Measurements from ENCODE around the gene MAP2.

The MAP2 gene

DNA sequence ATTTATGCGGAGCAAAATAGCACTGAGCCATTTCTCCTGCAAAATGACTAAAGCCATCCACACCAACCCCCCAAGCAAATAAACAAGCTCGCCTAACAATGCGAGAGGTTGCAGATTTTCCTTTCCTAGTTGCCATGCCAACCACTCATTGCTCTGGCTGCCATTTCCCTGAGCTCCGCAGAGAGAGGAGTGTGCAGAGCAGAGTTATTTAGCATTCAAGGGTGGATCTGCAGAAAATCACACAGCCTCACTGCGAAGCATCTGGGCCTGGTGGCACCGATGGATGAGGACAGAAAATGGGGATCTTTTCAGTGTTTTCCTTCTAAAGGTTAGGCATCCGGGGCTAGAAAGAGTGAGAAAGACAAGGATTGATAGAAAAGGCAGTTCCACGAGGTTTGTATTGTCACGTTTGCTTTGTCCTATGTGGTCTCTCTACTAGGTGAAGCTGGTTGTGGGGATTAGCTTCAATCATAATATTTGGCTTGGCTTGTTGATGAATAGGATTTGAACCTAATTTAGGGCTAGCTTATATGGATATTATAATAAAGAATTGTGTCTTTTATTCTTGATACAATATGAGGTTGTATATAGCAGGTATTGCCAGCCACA, 237.5 kb downstream of the MAP2 start:
- no peak for DNase-seq (ENCODE audit: low spot score)

DNA sequence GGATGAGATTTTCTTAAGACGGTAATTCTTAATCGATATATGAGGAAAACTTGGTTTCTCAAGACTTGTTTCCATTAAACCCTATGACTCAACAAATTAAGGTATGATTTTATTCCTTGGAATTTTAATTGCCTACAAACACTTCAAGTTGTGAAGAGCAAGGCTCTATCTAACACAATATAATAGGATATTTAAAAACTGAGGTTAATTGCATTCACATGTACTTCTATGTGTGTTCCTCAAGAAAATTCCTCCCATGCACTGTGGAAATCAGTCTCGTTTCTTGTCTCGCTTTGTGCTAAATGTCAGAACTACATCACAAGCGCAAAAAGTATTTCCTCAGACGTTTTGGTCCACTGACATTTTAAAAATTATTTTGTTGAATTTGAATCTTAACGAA, 238.2 kb downstream of the MAP2 start:
- DNase-seq (ENCODE audit: low spot score), result no peak

DNA sequence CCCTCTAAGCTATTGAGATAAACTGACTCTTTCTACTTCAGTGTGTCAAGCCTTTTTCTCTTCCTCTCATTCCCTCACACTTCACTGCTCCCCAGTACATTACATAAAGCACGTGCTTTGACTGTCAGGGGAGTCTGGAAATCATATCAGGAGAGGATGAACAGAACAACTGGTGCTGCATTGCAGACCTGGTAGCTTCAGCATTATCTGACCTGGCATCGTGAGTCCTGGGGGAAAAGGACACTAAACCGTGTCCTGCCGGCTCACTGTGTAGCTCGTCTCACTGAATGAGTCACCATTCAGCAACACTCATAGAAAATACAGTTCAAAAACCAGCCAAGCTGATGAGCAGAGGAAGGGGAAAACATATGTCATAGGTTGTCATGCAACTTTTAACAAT, 239.3 kb downstream of the MAP2 start:
- peak; percentile 16 for DNase-seq (ENCODE audit: low spot score)

DNA sequence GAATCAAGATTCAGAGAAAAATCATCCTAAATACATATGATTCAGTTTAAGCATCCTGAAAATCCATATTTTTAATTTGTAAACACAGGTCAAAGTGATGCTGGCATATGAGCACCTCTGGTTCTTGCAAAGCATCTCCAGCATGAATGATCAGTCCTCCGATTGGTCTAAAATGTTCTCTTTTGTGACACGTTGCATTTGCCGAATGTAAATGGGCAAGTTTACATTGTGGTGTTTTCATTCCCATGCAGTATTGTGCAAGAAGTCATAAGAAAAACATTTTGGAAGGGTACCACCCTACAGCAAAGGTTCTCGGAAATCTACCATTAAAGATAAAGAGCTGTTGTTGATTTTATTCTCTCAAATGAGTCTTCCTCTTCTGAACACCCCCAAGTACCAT, 239.8 kb downstream of the MAP2 start:
- no peak for DNase-seq (ENCODE audit: low spot score)

DNA sequence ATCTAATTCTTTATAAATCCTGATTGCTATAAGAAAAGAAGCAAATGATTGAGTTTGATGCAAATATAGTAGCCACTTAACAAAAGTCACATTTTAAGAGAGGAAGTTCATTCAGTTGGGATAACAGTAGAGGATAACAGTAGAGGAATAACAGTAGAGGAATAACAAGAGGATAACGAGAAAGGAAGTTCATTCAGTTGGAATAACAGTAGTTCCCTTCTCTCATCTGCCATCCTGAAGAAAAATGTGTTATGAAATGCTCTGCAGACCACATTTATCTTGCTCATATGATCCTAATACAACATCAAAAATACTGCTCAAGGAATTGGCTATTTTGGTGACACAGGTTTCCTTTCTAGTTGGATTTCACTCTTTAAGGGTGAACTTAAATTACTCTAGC, 242.4 kb downstream of the MAP2 start:
- DNase-seq (ENCODE audit: low spot score), result no peak

DNA sequence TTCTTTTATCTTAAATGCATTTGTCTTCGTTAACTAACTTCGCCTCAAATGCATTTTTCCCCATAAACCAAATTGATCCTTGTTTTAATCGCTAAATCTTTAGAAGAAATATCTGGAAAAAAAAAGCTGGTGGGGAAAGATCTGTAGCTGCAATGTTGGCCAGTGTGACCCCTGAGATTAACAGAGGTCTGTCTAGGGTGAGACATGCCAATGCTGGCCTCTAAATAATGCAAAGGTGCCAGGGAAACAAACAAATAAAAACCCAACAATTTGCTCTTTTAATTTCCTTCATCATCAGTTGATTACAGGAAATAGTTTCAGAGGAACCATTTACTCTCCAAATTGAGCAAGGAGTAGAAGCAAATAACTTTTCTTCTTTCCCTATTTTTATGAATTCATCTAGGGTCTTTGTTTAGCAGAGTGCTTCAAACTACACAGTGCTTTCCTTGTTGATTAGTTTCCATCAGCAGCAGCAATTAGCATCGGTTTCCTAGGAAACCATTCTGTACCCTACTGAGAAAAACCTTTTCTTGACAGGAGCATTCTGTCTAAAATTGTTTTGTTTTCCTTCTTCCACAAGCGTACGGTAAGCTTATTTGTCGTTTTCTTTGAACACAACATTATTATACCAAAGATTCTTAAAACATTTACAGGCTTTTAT, 247.3 kb downstream of the MAP2 start:
- DNase-seq (ENCODE audit: low spot score), result no peak

DNA sequence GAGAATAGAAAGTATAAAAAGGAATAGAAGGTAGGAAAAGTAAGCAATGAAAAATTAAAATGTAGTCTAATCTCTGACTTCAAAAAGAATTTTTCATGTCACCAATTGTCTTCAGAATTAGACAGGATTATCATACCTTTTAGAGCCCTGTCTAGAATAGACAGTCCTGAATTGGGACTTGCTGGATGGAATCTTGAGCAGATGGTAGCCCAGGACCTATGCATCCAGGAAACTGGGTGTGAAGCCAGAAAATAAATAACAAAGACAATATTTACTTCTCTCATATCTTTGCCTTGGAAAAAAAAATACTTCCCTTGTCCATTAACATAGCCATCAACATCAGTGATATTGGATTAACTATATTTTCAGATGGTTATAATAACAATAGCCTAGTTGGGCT, 250.0 kb downstream of the MAP2 start:
- no peak for DNase-seq (ENCODE audit: low spot score)

DNA sequence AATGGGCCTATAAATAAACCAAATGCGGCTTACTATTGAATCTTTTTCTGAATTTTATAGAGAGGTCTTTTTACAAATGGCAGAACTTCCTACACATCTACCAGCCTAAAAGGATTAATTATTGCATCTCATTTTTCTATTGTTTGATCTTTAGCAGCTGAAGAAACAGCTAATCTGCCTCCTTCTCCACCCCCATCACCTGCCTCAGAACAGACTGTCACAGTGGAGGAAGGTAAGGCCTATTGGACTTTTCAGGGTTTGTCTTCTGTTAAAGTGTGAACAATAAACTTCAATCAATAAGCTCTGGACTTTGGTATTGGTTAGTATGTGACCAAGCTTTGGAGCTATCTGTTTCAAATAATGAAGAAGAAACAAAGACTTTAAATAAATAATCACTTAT, 256.7 kb downstream of the MAP2 start:
- no peak for DNase-seq (ENCODE audit: low spot score)

DNA sequence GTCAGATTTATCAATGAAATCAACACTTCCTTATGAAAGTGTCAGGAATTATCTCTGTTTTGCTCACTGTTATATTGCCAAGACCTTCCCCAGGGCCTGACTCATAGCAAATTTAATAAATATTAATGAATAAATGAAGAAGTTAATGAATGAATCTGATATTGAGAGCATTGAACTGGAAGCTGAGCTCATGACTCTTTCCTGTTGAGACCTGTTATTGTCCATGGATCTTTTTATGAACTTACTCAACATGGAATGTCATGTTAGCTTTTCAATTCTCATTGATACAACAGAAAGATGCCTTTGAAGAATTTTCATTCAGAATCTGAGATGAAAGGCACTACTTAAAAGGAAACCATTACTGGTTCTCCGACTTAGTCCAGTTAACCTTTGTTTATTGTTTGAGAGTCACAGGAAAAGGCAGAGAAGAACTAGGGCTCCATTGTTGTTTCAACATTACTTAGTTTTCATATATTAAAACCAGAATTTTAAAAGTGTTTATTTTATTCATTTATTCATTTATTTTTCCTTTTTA, 257.4 kb downstream of the MAP2 start:
- no peak for DNase-seq (ENCODE audit: low spot score)

DNA sequence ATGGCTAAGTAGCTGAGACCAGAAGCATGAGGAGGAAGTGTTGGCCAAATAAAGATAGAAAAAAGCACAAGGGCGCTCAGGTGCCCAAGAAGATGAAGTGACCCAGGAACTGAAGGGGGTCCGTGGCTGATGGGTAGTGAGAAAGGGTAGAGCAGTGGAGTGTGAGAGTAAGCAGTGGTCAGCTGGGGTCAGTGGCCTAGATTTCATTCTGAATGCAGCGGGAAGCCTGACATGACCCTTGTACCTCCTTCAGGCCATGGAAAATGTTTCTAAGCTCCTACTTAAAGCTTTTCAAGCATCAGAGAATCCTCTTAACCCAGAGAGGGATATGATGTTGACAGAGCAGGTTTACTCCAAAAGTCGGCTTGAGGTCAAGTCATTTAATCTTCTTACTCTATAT, 258.8 kb downstream of the MAP2 start:
- DNase-seq (ENCODE audit: low spot score), result no peak

DNA sequence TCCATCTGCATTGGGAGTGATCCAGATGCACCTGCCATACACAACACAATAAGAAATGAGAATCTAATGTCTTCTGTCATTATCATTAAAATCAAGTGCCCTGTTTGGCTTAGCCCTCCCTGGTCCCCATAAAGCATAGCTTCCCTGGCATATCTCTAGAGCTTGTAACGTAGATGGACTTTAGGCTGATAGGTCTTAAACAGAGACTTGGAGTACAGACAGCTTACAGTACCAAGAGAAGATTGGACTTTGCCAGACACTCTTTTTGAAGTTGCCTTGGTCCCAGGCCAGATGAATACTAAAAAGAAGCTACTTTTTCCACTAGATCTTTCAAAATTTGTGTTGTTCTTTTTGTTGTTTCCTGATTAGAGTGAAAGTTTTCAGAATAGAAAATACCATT, 261.5 kb downstream of the MAP2 start:
- DNase-seq (ENCODE audit: low spot score), result no peak

DNA sequence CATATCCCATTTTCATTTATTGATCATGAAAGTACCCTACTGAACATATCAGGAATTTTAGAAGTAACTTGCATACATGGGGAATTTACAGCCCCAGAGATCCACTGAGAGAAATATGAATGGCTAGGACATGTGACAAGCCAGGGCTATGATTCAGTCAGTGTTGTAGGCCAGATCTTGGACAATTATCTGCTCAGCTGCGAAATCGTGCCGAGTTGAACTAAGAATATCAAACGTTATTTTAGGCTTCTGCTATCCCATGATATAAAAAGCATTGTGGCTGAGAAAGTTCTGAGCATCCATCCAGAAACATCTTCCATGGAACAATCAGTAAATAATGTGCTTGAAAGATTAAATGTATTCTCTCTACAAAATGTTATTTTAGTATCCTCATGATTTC, 262.1 kb downstream of the MAP2 start:
- no peak for DNase-seq (ENCODE audit: low spot score)

DNA sequence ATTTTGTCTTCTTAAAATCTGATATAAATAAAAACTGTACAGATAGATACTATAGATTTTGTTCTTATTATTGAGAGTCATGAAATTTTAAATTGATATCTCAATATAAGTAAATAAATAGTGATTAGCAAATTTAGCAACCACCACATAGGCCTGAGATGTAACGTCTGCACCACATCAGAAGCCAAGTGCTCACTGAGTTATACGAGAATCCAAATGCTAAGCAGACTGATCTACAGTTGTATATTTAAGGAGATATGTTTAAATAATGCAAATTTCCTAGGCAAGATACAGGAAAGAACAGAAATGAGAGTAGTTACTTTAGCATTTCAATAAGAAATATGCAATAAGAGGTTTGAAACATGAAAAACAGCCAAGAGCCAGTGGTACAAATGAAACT, 262.6 kb downstream of the MAP2 start:
- no peak for DNase-seq (ENCODE audit: low spot score)

DNA sequence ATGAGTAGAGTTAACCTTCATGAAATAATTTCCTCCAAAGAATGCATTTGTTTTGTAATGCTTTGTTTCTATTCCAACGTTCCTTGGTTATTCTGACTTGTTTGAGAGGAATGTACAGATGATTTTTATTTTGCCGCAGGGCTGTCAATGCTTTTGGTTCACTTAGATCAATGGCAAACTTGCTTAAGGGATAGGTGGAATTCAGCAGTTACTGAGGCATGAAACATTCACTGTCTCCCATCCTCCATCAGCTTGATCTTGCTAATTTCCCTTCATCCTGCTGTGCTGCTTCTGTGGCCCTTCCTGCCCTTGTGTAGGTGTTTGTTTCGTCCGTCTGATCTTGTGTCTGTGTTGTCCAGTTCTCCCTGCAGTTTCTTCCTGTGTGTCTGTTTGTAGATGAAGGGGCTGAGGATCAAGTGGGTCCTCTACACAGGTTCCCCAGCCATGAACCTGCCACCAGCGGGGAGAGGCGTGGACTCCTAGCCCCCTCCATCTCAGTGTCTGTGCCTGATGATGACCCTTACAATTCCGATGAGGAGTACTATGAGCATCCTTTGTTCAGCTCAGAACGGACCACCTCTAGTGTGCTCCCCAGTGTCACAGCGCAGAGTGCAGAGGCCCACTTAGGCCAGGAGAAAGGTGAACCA, 263.6 kb downstream of the MAP2 start:
- DNase-seq (ENCODE audit: low spot score), result no peak

DNA sequence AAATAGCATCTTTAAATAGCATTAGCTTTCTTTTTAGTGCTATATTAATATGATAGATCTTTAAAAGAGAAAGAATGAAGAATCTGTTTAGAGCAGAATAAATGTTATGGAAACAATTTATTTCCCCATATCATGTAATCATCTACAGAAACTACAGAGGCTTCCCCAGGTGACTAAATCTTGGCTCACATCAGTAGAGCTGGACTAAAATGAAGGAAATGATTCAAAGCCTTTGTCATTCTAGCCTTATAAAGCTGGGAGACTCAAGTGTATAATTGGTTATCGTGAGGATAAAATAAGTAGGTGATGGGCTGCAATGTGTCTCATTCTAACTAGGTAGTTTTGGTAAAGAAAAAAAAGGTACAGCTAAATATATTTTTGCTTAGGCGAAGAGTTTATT, 264.5 kb downstream of the MAP2 start:
- no peak for DNase-seq (ENCODE audit: low spot score)

DNA sequence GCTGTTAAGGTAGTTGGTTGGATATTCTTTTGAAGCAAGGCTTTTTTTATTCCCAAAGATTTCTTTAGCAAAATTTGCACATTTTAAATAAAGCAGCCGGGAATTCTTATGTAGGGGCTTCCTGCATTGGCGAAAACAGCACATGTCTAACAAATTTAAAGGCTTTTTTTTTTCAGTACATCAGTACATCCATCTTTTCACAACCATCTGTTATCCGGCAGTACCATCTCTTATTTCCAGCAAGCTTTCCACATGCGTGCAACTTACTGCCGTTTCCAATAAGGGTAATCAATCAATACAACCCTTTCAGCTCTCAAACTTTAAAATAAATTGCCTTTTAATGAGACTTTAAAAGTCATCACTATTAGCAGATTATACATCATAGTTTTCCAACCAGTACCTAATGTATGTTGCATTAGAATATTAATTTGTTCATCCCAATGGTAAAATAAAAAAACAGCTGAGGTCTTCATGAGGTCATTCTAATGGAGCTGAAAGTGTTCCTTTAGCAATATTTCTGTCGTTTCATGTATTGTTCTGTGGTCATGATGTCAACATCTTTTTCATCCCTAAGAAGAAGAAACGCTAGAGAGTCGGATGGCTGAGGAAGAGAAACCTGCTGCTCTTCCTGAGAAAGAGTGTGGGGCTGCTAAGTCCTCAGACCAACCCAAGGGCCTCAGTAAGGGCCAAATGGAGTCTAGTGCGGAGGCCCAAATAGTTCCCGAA, 266.3 kb downstream of the MAP2 start:
- DNase-seq (ENCODE audit: low spot score), result no peak

DNA sequence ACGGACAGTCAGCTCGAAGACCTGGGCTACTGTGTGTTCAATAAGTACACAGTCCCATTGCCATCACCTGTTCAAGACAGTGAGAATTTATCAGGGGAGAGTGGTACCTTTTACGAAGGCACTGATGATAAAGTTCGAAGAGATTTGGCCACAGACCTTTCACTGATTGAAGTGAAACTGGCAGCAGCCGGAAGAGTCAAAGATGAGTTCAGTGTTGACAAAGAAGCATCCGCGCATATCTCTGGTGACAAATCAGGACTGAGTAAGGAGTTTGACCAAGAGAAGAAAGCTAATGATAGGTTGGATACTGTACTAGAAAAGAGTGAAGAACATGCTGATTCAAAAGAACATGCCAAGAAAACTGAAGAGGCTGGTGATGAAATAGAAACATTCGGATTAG, 270.9 kb downstream of the MAP2 start:
- DNase-seq (ENCODE audit: low spot score), result no peak

DNA sequence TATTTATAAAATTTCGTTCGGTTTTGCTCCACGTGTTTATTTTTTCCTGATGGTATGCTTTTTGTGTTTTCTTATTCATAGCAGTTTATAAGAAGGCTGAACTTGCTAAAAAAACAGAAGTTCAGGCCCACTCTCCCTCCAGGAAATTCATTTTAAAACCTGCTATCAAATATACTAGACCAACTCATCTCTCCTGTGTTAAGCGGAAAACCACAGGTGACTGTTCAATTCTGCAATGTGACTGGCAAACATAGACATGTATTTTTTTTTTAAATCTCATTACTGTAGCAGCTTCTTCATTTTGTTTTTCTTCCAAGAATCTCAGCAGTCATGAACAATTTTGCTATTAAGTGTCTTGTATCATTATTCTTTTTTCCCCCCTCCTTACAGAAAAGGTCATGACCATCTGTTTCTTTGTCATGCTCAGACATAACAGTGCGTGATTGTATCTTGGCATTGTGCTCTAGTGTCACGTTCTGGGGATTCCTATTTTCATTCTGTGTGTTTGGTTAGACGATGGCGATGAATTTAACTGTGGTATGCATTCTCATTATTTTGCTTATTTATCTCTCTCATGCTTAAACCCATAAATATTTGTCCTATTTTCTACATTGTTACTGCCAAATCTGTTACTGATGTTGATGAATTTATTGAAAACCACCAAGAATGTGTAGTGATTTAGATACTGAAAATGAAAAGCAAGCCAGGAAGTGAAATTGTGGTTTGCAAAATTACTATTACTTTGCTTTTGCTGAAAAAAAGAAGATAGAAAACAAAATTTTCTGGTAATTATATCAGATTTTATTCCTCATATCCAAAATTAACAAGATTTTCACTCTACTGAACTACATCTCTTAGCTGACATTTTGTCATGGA, 273.2 kb downstream of the MAP2 start:
- DNase-seq (ENCODE audit: low spot score), result no peak

DNA sequence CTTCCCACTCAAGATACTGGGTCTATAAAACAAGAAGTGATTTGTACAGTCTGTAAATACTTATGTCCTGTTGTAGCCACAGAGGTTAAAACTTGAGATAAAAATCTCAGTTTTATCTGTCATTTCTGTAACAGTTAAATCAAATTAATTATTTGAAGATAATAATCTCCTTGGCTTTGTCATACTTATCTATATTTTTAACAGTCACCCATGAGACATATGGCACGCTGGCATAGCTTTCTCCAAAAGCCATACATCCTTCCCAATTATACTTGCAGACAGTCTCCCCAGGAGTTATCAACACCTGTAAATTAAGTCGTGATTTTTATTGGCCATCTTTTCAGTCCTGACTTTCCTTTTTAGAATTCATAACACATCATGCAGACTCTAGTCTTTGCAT, 278.9 kb downstream of the MAP2 start:
- DNase-seq (ENCODE audit: low spot score), result no peak

DNA sequence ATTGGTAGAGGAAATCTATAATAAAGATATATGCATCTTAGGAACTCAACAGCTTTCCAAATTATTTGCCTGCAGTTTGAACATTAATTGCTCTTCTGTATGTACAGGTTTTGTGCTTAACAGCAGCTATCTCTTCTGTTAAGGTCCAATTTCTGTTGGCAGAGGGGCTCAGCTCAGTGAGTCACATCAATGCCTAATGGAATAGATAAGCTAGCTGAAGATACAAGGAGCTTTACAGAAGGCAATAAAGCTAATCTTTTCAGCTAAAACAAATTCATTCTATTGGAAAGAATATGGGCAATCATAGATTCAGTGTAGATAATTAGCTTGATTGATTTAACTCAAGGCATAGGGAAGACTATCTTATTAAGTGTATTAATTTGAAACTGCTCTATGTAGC, 289.4 kb downstream of the MAP2 start:
- DNase-seq (ENCODE audit: low spot score), result no peak

DNA sequence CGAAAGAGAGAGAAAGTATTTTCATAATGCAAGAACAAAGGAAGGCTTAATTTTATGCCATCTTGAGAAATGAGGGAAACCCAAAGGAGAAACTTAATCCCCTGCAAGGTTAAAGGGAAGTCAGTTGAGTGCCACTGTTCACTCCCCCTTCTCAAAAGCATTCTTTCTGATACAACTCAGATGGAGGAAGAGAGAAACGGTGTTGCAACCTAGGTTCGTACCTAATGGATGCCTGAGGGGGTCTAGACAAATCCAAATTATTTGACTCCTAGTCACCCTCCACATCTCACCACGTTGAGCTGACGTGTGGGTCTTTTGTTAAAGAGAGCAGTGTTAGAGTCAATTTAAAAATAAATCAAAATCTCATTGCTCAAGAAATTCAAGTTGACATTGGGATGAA, 295.2 kb downstream of the MAP2 start:
- no peak for DNase-seq (ENCODE audit: low spot score)

DNA sequence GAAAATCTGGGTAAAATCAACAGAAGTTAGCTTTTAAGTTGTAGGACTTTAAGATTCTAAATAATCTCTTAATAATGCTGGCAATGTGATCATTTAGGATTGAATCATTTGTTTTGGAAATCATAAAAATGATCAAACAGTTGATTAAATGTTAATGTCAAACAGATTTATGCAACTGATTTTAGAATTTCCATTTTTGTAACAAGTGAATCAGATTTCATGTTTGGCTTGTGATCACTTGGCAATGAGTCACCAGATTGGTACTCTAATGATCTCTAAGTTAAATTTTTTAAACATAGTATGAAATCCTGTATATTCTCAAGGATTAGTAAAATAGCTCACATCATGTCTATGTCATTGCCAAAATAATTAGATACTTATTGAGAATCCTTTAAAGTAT, 297.6 kb downstream of the MAP2 start:
- DNase-seq (ENCODE audit: low spot score), result no peak

Measured in AG08396 (cell line).